DMS 273 (cell line): ENCODE measurements around the gene CCDC81.
"Not testable (repeated sequence)": the region's sequence is repeated elsewhere in the genome, so short reads cannot be mapped to it uniquely, and the experiment has no call there.

ENCODE experiments used
- DNase-seq: peaks from one replicate; lab custom pipeline; 2025; ENCODE audit not compliant: unreplicated experiment; lab: John Stamatoyannopoulos, UW

Gene CCDC81

DNA sequence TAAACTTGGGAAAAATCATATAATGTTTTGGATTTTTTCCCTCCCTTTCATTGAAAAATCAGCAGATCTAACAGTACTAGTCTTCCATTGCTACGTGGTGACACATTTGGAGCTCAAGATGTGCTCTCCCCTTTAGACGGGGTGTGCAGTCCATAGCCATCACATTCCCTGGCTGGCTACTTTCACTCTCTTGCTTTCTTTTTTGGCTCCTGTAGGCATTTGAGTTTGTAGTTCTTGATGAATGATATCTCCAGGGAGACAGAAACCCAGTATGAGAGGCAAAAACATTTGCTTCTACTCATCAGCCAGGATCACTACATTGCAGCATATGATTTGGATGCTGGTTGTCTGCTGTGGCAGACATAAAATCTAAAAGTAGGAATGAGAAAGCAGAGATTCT, 12.1 kb downstream of the CCDC81 start:
- DNase-seq = no peak

DNA sequence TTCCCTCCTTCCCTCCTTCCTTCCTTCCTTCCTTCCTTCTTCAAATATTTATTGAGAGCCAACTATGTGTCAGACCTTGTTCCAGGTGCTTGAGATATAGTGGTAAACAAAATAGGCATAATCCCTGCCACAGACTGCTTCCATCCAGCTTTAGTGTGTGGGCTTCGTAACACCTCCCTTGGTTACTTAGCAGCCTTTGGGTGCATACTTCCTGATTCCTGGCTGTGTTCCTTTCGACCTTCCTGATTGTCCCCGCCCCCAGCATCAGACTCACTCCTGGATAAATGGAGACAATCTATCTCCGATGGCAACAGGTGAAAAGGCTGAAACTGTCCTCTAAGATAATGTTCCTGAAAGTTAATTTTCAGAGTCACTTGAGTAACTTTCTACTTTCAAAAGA, 13.5 kb downstream of the CCDC81 start:
- no peak for DNase-seq

- DNase-seq = no peak
Measured at GRCh38 chr11:86390487-86390886, 15.8 kb downstream of the CCDC81 start.

GRCh38 chr11:86395061-86395551, 20.4 kb downstream of the CCDC81 start:
- no peak for DNase-seq

DNA sequence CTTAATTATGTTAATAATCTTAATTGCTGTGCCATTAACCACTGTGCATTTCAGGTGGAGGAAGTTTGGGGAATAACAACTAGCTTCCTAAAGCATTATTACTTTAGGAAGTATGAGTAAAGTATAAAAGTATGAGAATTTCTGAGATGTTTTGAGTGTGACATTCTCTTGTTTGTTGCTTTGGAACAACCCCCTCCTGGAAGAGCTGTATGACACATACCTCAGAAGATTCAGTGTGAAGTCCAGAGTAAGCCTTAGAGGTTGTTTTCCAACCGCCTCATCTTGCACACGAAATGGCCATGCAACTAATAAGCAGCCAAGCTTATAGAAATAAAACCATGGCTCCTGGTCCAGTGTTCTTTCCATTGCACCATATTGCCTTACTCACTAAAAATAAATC, 21.7 kb downstream of the CCDC81 start:
- DNase-seq = no peak

GRCh38 chr11:86397351-86397750, 22.7 kb downstream of the CCDC81 start:
- no peak for DNase-seq

DNA sequence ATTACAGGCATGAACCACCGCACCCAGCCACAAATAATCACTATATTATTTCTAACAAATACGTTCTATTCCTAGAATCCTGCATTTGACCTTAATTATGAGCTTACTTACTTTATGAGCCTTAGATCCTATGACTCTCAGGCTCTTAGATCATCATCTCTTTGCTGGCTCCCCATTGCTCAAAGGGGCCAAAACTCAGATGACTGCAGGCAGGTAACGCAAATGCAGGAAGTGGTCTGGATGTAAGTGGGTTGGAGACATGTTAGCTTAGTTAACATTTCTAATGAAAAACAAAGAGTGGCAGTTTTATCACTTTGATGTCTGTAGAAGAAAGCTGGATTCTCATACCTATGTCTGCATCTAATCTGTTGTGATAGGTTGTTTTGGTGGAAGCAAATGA, 23.4 kb downstream of the CCDC81 start:
- no peak for DNase-seq

- no peak for DNase-seq
Measured at GRCh38 chr11:86403458-86403857, 28.8 kb downstream of the CCDC81 start.

- peak; percentile 1 for DNase-seq
Measured at GRCh38 chr11:86408845-86409244, 34.2 kb downstream of the CCDC81 start.

DNA sequence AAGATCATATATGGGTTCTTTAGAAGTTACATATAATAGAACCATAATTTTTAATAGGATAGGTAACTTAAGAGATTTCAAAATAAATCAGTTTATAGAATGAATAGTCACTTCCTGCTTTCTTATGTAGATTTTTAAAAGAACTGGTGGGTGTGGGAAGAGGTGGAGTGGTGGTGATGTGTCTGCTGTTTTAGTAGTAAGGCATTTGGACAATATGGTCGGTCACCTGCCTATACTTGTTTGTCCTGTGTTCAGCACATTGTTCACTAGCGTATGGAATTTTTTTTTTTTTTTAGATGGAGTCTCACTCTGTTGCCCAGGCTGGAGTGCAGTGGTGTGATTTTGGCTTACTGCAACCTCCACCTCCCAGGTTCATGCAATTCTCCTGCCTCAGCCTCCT, 39.3 kb downstream of the CCDC81 start:
- DNase-seq = no peak

DNA sequence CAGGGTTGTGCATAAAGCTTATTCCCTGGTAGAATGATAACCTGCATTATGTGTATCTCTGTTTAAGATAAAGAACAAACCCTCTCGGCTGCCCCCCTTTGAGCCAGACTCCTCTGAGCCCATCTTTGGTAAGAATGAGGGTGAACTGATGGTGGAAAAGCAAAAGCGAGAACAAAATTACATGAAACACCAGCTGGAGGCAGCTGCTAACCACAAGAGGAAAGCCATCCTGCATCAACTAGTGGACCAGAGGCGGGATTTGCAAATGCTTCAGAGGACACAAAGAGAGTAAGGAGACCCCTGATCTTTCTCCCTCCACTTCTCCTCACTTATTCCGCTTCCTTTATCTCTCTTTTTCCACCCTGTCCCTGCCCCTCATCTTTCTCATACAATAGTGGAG, 40.3 kb downstream of the CCDC81 start:
- DNase-seq = no peak

- DNase-seq = no peak
Measured at GRCh38 chr11:86416494-86416893, 41.8 kb downstream of the CCDC81 start.

GRCh38 chr11:86416951-86417350, 42.3 kb downstream of the CCDC81 start:
- not testable (repeated sequence) for DNase-seq

- no peak for DNase-seq
Measured at GRCh38 chr11:86418106-86418505, 43.4 kb downstream of the CCDC81 start.

DNA sequence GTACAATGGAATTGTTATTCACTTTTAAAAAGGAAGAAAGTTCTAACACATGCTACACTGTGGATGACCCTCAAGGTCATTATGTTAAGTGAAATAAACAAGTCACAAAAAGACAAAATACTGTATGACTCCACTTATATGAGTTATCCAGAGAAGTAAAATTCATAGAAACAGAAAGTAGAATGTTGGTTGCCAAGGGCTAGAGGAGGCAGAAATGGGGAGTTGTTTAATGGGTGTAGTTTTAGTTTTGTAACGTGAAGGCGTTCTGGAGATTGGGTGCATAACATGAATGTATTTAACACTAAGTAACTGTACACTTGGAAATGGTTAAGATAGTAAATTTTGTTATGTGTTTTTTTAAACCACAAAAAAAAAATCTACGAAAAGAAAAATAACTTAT, 43.8 kb downstream of the CCDC81 start:
- no peak for DNase-seq

- peak; percentile 8 for DNase-seq
Measured at GRCh38 chr11:86418917-86419316, 44.2 kb downstream of the CCDC81 start.

DNA sequence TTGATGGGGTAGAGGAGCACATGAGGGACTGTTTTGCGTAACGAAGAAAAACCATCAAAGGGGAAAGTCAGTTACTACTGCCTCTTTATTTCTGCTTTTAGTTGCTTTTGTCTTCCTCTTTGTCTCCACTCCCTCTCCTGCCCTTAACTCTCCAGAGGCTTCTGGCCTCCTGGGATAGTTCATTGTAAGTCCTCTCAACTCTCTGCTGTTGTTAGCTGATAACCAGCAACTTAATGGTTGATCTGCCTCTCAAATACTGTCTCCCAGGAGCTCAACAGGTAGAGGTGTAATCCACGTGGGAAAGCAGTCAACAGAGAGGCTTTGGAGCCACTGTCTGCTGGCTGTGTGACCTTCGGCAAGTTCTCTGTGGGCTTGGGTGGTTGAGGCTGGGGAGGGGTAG, 47.3 kb downstream of the CCDC81 start:
- no peak for DNase-seq

DNA sequence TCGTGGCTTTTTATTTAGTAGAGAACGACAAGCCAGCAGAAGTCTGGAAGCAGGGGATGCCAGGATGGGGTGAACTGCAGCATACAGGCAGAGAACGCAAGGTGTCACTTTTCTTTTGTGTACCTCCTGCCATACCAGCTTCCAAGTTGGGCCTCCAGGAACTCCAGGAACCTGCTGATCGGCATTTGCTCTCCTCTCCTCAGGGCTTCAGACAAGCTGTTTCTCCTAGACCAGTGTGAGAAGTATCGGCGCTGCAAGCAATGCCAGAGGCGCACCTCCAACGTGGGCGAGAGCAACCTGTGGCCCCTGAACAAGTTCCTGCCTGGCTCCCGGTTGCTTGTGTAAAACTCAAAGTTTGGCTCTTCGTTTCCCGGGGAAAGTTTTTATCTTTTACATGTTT, 47.7 kb downstream of the CCDC81 start:
- DNase-seq = no peak

DNA sequence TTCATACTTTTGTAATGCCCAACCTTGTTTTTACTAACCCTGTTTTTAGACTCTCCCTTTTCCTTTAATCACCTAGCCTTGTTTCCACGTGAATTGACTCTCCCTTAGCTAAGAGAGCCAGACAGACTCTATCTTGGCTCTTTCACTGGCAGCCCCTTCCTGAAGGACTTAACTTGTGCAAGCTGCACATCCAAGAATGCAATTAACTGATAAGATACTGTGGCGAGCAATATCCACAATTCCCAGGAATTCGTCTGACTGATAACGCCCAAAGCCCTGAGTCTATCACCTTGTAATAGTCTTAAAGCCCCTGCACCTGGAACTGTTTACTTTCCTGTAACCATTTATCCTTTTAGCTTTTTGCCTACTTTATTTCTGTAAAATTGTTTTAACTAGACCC, 48.8 kb downstream of the CCDC81 start:
- not testable (repeated sequence) for DNase-seq

DNA sequence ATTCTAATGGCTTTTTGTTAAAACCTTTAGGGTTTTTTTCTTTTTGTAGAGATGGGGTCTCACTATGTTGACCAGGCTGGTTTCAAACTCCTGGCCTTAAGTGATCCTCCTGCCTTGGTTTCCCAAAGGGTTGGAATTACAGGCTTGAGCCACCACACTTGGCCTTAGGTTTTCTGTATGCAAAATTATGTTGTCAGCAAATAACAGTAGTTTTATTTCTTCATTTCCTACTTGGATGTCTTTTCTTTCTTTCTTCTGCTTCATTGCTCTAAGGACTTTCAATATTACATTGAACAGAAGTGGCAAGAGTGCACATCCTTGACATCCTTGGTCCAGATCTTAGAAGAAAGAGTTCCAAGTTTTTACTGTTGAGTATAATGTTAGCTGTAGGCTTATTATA, 52.8 kb downstream of the CCDC81 start:
- no peak for DNase-seq

DNA sequence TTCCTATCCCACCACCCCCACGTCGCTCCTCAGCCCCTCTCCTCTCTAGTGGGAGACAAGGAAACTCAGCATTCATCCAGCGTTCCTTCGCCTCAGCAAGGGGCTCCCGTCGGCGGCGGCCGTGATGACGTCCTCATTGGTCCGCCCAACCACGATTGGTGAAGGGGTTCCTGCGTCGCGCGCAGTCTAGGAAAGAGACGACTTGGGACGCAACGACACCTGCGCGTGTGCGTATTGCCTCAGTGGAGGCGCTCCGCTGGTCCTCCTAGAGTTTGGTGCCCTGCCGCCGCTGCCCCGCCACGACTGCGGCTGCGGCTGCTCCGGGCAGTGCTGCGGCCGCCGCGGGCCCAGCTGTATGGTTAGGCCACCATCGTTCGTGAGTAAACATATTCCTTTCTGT, 56.6 kb downstream of the CCDC81 start:
- no peak for DNase-seq

DNA sequence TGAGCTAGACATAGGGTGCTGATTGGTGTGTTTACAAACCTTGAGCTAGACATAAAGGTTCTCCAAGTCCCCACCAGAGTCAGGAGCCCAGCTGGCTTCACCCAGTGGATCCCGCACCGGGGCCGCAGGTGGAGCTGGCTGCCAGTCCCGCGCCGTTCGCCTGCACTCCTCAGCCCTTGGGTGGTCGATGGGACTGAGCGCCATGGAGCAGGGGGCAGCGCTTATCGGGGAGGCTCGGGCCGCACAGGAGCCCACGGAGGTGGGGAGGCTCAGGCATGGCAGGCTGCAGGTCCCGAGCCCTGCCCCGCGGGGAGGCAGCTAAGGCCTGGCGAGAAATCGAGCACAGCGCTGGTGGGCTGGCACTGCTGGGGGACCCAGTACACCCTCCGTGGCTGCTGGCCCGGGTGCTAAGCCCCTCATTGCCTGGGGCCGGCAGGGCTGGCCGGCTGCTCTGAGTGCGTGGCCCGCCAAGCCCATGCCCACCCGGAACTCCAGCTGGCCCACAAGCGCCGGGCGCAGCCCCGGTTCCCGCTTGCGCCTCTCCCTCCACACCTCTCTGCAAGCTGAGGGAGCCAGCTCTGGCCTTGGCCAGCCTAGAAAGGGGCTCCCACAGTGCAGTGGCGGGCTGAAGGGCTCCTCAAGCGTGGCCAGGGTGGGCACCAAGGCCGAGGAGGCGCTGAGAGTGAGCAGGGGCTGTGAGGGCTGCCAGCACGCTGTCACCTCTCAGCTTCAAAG, 58.8 kb downstream of the CCDC81 start:
- DNase-seq = not testable (repeated sequence)

GRCh38 chr11:86435711-86436110, 61.0 kb downstream of the CCDC81 start:
- DNase-seq = no peak
